SK-N-SH (cell line): Measurements from ENCODE around the gene TTC7B. TPM values are rescaled to one million over a fixed set of nuclear protein-coding genes. Genes with fewer than 3 reads are reported as not detected.
A peak's percentile ranks its signal among the peaks of the same experiment; 100 is the strongest.

Source experiments
- CTCF ChIA-PET: fragments of 300-600, 350-600 bp; formaldehyde crosslinking; extraction: SDS; loops from one replicate; lab custom pipeline; 2021; lab: Yijun Ruan, JAX
- POLR2A ChIA-PET: fragments of 350-600 bp; sonication (Branson Sonifier 250); formaldehyde crosslinking; extraction: SDS; loops from one replicate; lab custom pipeline; 2020; ENCODE audit warnings: antibody characterized with exemption, inconsistent platforms; lab: Yijun Ruan, JAX
- DNase-seq: peaks from one replicate; pipeline ENCODE4 v3.0.0; 2012
- H2AFZ ChIP-seq: fragments of 200-600 bp; sonication (generic); 2 replicates; pipeline ENCODE4 v1.8.1; 2016; ENCODE audit warnings: antibody characterized with exemption, mild to moderate bottlenecking, low read depth
- H3F3A ChIP-seq: fragments of 200-600 bp; sonication (generic); replicated peaks from 2 replicates; pipeline ENCODE3; 2016; ENCODE audit warnings: antibody characterized with exemption, mild to moderate bottlenecking; ENCODE audit not compliant: insufficient read depth
- H3K27ac ChIP-seq, 2 experiments: fragments of 200-500 bp in 1 of 2; fragments of 200-600 bp in 1 of 2; sonication (Bioruptor generic) in 1 of 2; sonication (generic), shearing (Covaris generic) in 1 of 2; 2 replicates each; pipeline versions ENCODE4 v1.5.1 to v1.6.1; 2014 to 2016; ENCODE audit warnings: low read depth in 2 of 2, inconsistent platforms in 1 of 2, low read length in 1 of 2, mild to moderate bottlenecking in 1 of 2, mixed read lengths in 1 of 2
- H3K27me3 ChIP-seq: fragments of 200-600 bp; sonication (generic), shearing (Covaris generic); 2 replicates; pipeline ENCODE4 v1.6.1; 2016; ENCODE audit warnings: mixed run types; ENCODE audit not compliant: insufficient read depth
- H3K36me3 ChIP-seq, 2 experiments: fragments of 200-500 bp in 1 of 2; fragments of 200-600 bp in 1 of 2; sonication (Bioruptor generic) in 1 of 2; sonication (generic) in 1 of 2; replicated peaks in 1 of 2; 2 replicates each; pipeline versions ENCODE3 to v1.5.1; 2014 to 2016; ENCODE audit warnings: low read length in 1 of 2, mild to moderate bottlenecking in 1 of 2; ENCODE audit not compliant: insufficient read depth in 2 of 2, control insufficient read depth in 1 of 2
- H3K4me1 ChIP-seq, 2 experiments: fragments of 200-500 bp in 1 of 2; fragments of 200-600 bp in 1 of 2; sonication (Bioruptor generic) in 1 of 2; sonication (generic), shearing (Covaris generic) in 1 of 2; 2 replicates each; pipeline versions ENCODE4 v1.5.1 to v1.6.1; 2014 to 2016; ENCODE audit warnings: low read depth in 1 of 2, low read length in 1 of 2, mixed run types in 1 of 2; ENCODE audit not compliant: insufficient read depth in 2 of 2, control insufficient read depth in 1 of 2
- H3K4me2 ChIP-seq: fragments of 200-600 bp; sonication (generic), shearing (Covaris generic); 2 replicates; pipeline ENCODE4 v1.6.1; 2017; ENCODE audit warnings: mixed run types
- H3K4me3 ChIP-seq, 2 experiments: fragments of 200-500 bp in 1 of 2; fragments of 200-600 bp in 1 of 2; sonication (Bioruptor generic) in 1 of 2; sonication (generic), shearing (Covaris generic) in 1 of 2; 2 replicates each; pipeline versions ENCODE4 v1.5.1 to v1.8.1; 2014 to 2016; ENCODE audit warnings: low read depth in 2 of 2, inconsistent platforms in 1 of 2, low read length in 1 of 2, mild to moderate bottlenecking in 1 of 2, mixed read lengths in 1 of 2, moderate library complexity in 1 of 2
- H3K79me2 ChIP-seq: fragments of 200-600 bp; sonication (generic); 2 replicates; pipeline ENCODE4 v1.8.1; 2017; ENCODE audit warnings: mild to moderate bottlenecking; ENCODE audit not compliant: insufficient read depth
- H3K9ac ChIP-seq: fragments of 200-600 bp; sonication (generic); 2 replicates; pipeline ENCODE4 v1.6.1; 2017; ENCODE audit warnings: mixed run types
- H3K9me2 ChIP-seq: fragments of 200-600 bp; sonication (generic); 2 replicates; pipeline ENCODE4 v1.6.1; 2017; ENCODE audit warnings: mixed run types
- H3K9me3 ChIP-seq: fragments of 200-600 bp; sonication (generic); 2 replicates; pipeline ENCODE4 v1.6.1; 2017; ENCODE audit warnings: mixed run types, mild to moderate bottlenecking, moderate library complexity
- H4K20me1 ChIP-seq: fragments of 200-600 bp; sonication (generic); 2 replicates; pipeline ENCODE4 v1.6.1; 2017; ENCODE audit warnings: mild to moderate bottlenecking, mixed run types; ENCODE audit not compliant: insufficient read depth
- FOXJ3 ChIP-seq: sonication (generic); formaldehyde crosslinking; IDR thresholded peaks from 2 replicates; pipeline ENCODE4 v1.5.1; 2020; ENCODE audit warnings: mild to moderate bottlenecking, missing genetic modification reagents
- FOXM1 ChIP-seq: IDR thresholded peaks from 2 replicates; pipeline ENCODE4 v1.4.0; 2012; ENCODE audit warnings: low read depth, mild to moderate bottlenecking
- GABPA ChIP-seq: IDR thresholded peaks from 2 replicates; pipeline ENCODE4 v1.4.0; 2012; ENCODE audit warnings: low read depth, mild to moderate bottlenecking
- JUND ChIP-seq: IDR thresholded peaks from 2 replicates; pipeline ENCODE4 v1.4.0; 2012
- MEF2A ChIP-seq: IDR thresholded peaks from 2 replicates; pipeline ENCODE4 v1.4.0; 2012; ENCODE audit warnings: low read depth, borderline replicate concordance
- NFIC ChIP-seq: IDR thresholded peaks from 2 replicates; pipeline ENCODE4 v1.4.0; 2012; ENCODE audit warnings: borderline replicate concordance
- NRF1 ChIP-seq: IDR thresholded peaks from 2 replicates; pipeline ENCODE4 v1.6.1; 2012; ENCODE audit warnings: low read depth, mild to moderate bottlenecking, low read length
- PBX3 ChIP-seq: IDR thresholded peaks from 2 replicates; pipeline ENCODE4; 2012
- RAD21 ChIP-seq: IDR thresholded peaks from 2 replicates; pipeline ENCODE4 v1.6.1; 2012; ENCODE audit warnings: mild to moderate bottlenecking, low read length
- RCOR1 ChIP-seq: fragments of 150-350 bp; IDR thresholded peaks from 2 replicates; pipeline ENCODE4 v1.6.1; 2017; ENCODE audit warnings: antibody characterized with exemption, low read length
- RFX5 ChIP-seq: IDR thresholded peaks from 2 replicates; pipeline ENCODE4 v1.6.1; 2012; ENCODE audit warnings: mild to moderate bottlenecking, improper control_type of control experiment, low read length
- TCF12 ChIP-seq: IDR thresholded peaks from 2 replicates; pipeline ENCODE4 v1.4.0; 2012
- TEAD4 ChIP-seq: IDR thresholded peaks from 2 replicates; pipeline ENCODE4 v1.4.0; 2012; ENCODE audit warnings: mild to moderate bottlenecking, borderline replicate concordance; ENCODE audit not compliant: insufficient read depth
- WGBS: methylation state at CpG from one replicate; pipeline ENCODE4 v1.1.6; 2017; ENCODE audit warnings: low lambda C conversion rate; 5-methylcytosine and 5-hydroxymethylcytosine counted together
- polyA plus RNA-seq, 3 experiments: library from polyadenylated mRNA; depleted of rRNA; stranded (reverse); fragments of >200 nt; gene quantifications; 2 replicates each; pipeline ENCODE4 v1.2.3, GENCODE V29; 2012
- TF ChIP-seq, protein P1 (sequence below): IDR thresholded peaks from 2 replicates; pipeline ENCODE4 v1.4.0; 2012; ENCODE audit warnings: low read depth, borderline replicate concordance
- TF ChIP-seq, protein P2 (sequence below): IDR thresholded peaks from 2 replicates; pipeline ENCODE4 v1.4.0; 2012; ENCODE audit warnings: low read depth
- TF ChIP-seq, protein P3 (sequence below): fragments of 150-350 bp; IDR thresholded peaks from 2 replicates; pipeline ENCODE4 v1.6.1; 2016; ENCODE audit warnings: mild to moderate bottlenecking, low read depth, low read length
- TF ChIP-seq, protein P4 (sequence below): fragments of 150-350 bp; IDR thresholded peaks from 2 replicates; pipeline ENCODE4 v1.6.1; 2017; ENCODE audit warnings: antibody characterized with exemption, low read length, low read depth, borderline replicate concordance

Gene TTC7B
- polyA plus RNA-seq, 1 of the 3 experiments (the other 2 are of a cell fraction) = 43.1 TPM

- TF ChIP-seq RFX5 (no peak), TEAD4 (no peak)
- no peaks in the 10 kb centered on the region for H3K27me3 ChIP-seq
- no peak overlapping the region for H3K9ac ChIP-seq
- H3K4me2 ChIP-seq = no peak overlapping the region
- DNase-seq = no peak
- no peaks in the 10 kb centered on the region for H3F3A ChIP-seq
- no peaks in the 10 kb centered on the region for H4K20me1 ChIP-seq
- H3K4me3 ChIP-seq = no peak overlapping the region
- POLR2A ChIA-PET = no interaction called here
- H3K27ac ChIP-seq = no peak overlapping the region
- no peaks in the 10 kb centered on the region for H3K9me2 ChIP-seq
- H3K36me3 ChIP-seq = no peaks in the 10 kb centered on the region
- H3K4me1 ChIP-seq = peaks cover 10 to 14% of the 10 kb centered on the region in 2 experiments; a peak in 3 of 4 replicates
- no peak overlapping the region for H2AFZ ChIP-seq
- H3K9me3 ChIP-seq = no peaks in the 10 kb centered on the region
- peaks cover 19% of the 10 kb centered on the region for H3K79me2 ChIP-seq
- WGBS = 65% methylated on average over 3 of the region's 3 CpGs
- CTCF ChIA-PET = no interaction called here
These were observed 2.5 kb upstream of the TTC7B start for GRCh38 chr14:90818715-90819114.

DNA sequence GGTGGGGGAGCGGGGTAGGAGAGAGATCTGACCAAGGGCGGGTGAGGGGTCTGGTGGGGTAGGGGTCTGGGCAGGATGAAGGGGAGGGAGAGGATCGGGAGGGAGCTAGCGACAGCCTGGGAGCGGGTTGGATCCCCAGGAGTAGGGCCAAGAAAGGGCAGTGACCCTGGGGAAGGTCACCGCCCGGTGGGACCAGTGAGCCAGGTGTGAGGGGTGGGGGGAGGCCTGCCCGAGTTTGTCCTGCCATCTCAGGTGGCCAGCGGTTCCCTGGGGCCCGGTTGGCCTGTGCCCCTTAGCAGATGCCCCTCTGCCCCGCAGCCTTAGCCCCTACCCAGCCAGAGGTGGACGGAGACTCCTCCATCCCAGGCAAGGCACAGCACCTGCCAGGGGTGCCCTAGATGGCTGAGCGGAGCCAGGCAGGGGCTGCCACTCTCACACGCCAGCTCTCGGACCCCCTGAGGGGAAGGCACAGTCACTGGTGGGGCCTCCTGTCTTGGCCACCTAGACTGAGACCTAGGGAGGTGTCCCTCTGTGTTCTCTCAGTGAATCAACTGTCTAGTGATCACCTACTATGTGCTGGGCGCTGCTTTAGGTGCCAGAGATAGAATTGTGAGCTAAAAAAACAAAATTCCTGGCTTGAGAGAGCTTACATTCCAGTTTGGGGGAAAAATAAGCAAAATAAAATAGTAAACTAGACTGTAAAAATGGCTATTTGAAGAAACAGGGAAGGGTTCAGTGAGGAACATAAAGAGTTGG is 629 bp upstream of the TTC7B start:
- Histone ChIP-seq H3F3A (no peaks in the 10 kb centered on the region), H2AFZ (no peak overlapping the region), H3K27me3 (no peaks in the 10 kb centered on the region), H3K9me3 (no peaks in the 10 kb centered on the region), H3K4me2 (no peak overlapping the region), H3K9ac (no peak overlapping the region), H3K4me1 (peaks cover 10 to 14% of the 10 kb centered on the region in 2 experiments; a peak in 3 of 4 replicates), H4K20me1 (no peaks in the 10 kb centered on the region), H3K4me3 (0 out of 4 replicates have a peak overlapping the region, but pooled peaks of 1 of the 2 experiments have one; percentile 16), H3K36me3 (no peaks in the 10 kb centered on the region), H3K9me2 (no peaks in the 10 kb centered on the region), H3K27ac (no peak overlapping the region), H3K79me2 (peaks cover 30% of the 10 kb centered on the region)
- TF ChIP-seq, protein P1, sequence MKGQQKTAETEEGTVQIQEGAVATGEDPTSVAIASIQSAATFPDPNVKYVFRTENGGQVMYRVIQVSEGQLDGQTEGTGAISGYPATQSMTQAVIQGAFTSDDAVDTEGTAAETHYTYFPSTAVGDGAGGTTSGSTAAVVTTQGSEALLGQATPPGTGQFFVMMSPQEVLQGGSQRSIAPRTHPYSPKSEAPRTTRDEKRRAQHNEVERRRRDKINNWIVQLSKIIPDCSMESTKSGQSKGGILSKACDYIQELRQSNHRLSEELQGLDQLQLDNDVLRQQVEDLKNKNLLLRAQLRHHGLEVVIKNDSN = no peak
- no peak for TF ChIP-seq JUND
- TF ChIP-seq NRF1 = no peak
- TF ChIP-seq TCF12 = no peak
- TF ChIP-seq, protein P2, sequence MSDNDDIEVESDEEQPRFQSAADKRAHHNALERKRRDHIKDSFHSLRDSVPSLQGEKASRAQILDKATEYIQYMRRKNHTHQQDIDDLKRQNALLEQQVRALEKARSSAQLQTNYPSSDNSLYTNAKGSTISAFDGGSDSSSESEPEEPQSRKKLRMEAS = no peak
- no peak for TF ChIP-seq GABPA
- no peak for DNase-seq
- POLR2A ChIA-PET = no interaction called here
- CTCF ChIA-PET = interaction anchor here (1.0 to 2.5 kb wide), 7 partner anchors 10 to 417 kb away, joined by 3 to 10 read pairs (median 5); no protein-coding TSS in a partner anchor
- WGBS = 38% methylated on average over 11 of the region's 16 CpGs

GRCh38 chr14:90815572-90815821 is 733 bp downstream of the TTC7B start:
- Histone ChIP-seq H3K27me3 (no peaks in the 10 kb centered on the region), H3K27ac (peak overlapping the region in 1 of 2 experiments; percentile 68; a peak in 1 of 4 replicates), H3K4me1 (peaks cover 10 to 14% of the 10 kb centered on the region in 2 experiments; a peak in 3 of 4 replicates), H4K20me1 (no peaks in the 10 kb centered on the region), H3K9me3 (no peaks in the 10 kb centered on the region), H3K4me3 (peak overlapping the region; percentile 71 to 89), H3F3A (no peaks in the 10 kb centered on the region), H3K36me3 (no peaks in the 10 kb centered on the region), H3K79me2 (peaks cover 31% of the 10 kb centered on the region), H3K9me2 (no peaks in the 10 kb centered on the region), H2AFZ (peak overlapping the region; percentile 56; the same call in 1 of the 2 replicates), H3K9ac (peak overlapping the region; percentile 76), H3K4me2 (peak overlapping the region; percentile 98)
- no peak for DNase-seq
- ChIA-PET CTCF (interaction anchor here (0.8 to 2.5 kb wide), 5 partner anchors 11 to 56 kb away, joined by 3 to 10 read pairs (median 4); no protein-coding TSS in a partner anchor), POLR2A (no interaction called here)
- WGBS = 35% methylated on average over 5 of the region's 5 CpGs
- TF ChIP-seq RAD21 (no peak), RFX5 (no peak), NFIC (no peak), FOXM1 (no peak), JUND (no peak), MEF2A (no peak), PBX3 (no peak), FOXJ3 (CRISPR knock-in tag) (no peak), RCOR1 (no peak)
- TF ChIP-seq, protein P3, sequence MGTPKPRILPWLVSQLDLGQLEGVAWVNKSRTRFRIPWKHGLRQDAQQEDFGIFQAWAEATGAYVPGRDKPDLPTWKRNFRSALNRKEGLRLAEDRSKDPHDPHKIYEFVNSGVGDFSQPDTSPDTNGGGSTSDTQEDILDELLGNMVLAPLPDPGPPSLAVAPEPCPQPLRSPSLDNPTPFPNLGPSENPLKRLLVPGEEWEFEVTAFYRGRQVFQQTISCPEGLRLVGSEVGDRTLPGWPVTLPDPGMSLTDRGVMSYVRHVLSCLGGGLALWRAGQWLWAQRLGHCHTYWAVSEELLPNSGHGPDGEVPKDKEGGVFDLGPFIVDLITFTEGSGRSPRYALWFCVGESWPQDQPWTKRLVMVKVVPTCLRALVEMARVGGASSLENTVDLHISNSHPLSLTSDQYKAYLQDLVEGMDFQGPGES = no peak
- TF ChIP-seq, protein P1 = no peak
- TF ChIP-seq, protein P2 = no peak
- TF ChIP-seq, protein P4, sequence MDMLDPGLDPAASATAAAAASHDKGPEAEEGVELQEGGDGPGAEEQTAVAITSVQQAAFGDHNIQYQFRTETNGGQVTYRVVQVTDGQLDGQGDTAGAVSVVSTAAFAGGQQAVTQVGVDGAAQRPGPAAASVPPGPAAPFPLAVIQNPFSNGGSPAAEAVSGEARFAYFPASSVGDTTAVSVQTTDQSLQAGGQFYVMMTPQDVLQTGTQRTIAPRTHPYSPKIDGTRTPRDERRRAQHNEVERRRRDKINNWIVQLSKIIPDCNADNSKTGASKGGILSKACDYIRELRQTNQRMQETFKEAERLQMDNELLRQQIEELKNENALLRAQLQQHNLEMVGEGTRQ = no peak
